OCI-LY1 (cell line): ENCODE measurements around the gene ASB4.

Experiments
- EZH2 ChIP-seq: fragments of 200-600 bp; sonication (generic), shearing (Covaris generic); IDR thresholded peaks from 2 replicates; pipeline ENCODE4 v1.8.0; 2017; ENCODE audit warnings: borderline replicate concordance, mixed run types, mild to moderate bottlenecking, antibody characterized with exemption, low read length, moderate library complexity, mixed read lengths
- TF ChIP-seq, protein P1 (sequence below): fragments of 200-600 bp; sonication (generic), shearing (Covaris generic); IDR thresholded peaks from 2 replicates; pipeline ENCODE4 v1.5.1; 2017; ENCODE audit warnings: mild to moderate bottlenecking, antibody characterized with exemption, low read length, moderate library complexity, mixed read lengths

DNA sequence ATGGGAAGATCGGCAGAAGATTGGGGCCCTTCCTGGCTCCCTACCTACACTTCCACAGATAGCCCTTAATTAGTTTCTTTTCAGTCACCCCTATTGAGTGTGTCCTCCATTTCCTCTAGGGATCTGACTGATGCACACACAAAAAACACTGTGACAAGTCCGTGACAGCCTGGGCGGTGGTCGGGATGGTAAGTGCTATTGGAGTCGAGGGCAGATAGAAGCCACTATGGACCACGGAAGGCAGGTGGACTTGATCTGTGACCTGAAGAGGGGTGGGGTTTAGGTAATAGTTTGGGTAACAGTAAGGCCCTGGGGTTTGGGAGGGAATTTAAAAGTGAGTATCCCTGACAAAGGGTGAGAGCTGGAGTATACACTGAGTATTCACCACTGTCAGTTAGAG lies 57.6 kb downstream of the ASB4 start:
- TF ChIP-seq EZH2, result no peak
- TF ChIP-seq, protein P1, sequence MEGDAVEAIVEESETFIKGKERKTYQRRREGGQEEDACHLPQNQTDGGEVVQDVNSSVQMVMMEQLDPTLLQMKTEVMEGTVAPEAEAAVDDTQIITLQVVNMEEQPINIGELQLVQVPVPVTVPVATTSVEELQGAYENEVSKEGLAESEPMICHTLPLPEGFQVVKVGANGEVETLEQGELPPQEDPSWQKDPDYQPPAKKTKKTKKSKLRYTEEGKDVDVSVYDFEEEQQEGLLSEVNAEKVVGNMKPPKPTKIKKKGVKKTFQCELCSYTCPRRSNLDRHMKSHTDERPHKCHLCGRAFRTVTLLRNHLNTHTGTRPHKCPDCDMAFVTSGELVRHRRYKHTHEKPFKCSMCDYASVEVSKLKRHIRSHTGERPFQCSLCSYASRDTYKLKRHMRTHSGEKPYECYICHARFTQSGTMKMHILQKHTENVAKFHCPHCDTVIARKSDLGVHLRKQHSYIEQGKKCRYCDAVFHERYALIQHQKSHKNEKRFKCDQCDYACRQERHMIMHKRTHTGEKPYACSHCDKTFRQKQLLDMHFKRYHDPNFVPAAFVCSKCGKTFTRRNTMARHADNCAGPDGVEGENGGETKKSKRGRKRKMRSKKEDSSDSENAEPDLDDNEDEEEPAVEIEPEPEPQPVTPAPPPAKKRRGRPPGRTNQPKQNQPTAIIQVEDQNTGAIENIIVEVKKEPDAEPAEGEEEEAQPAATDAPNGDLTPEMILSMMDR, result no peak
